ENCODE data around the gene ARHGEF16.

Gene ARHGEF16

GRCh38 chr1:3442331-3442730 is 12.1 kb upstream of the ARHGEF16 start:
- DNase-seq (ENCODE audit: low read depth) = no peak
- no peak overlapping the region for H3K4me3 ChIP-seq (ENCODE audit: low read depth, low read length)
- no peak for TF ChIP-seq CTCF (conservative IDR thresholded peaks at IDR 0.05; ENCODE audit: low read depth, low read length)

- H3K4me3 ChIP-seq (ENCODE audit: low read depth, low read length) = no peak overlapping the region
- TF ChIP-seq CTCF (conservative IDR thresholded peaks at IDR 0.05; ENCODE audit: low read depth, low read length) = no peak
- DNase-seq (ENCODE audit: low read depth) = no peak
Observed at GRCh38 chr1:3442901-3443300, 11.6 kb upstream of the ARHGEF16 start.

GRCh38 chr1:3443807-3444206 is 10.7 kb upstream of the ARHGEF16 start:
- no peak for DNase-seq (ENCODE audit: low read depth)
- H3K4me3 ChIP-seq (ENCODE audit: low read depth, low read length) = no peak overlapping the region
- no peak for TF ChIP-seq CTCF (conservative IDR thresholded peaks at IDR 0.05; ENCODE audit: low read depth, low read length)

- H3K4me3 ChIP-seq (ENCODE audit: low read depth, low read length) = no peak overlapping the region
- no peak for DNase-seq (ENCODE audit: low read depth)
- no peak for TF ChIP-seq CTCF (conservative IDR thresholded peaks at IDR 0.05; ENCODE audit: low read depth, low read length)
Observed at GRCh38 chr1:3444298-3444697, 10.2 kb upstream of the ARHGEF16 start.

GRCh38 chr1:3444736-3445135 is 9.7 kb upstream of the ARHGEF16 start:
- no peak for DNase-seq (ENCODE audit: low read depth)
- TF ChIP-seq CTCF (conservative IDR thresholded peaks at IDR 0.05; ENCODE audit: low read depth, low read length) = no peak

GRCh38 chr1:3450202-3450863 is 4.1 kb upstream of the ARHGEF16 start:
- DNase-seq (ENCODE audit: low read depth) = no peak
- H3K4me3 ChIP-seq (ENCODE audit: low read depth, low read length) = no peak overlapping the region
- no peak for TF ChIP-seq CTCF (conservative IDR thresholded peaks at IDR 0.05; ENCODE audit: low read depth, low read length)

More at GRCh38 chr1:3444736-3445135, 9.7 kb upstream of the ARHGEF16 start:
- no peak overlapping the region for H3K4me3 ChIP-seq (ENCODE audit: low read depth, low read length)

- no peak overlapping the region for H3K4me3 ChIP-seq (ENCODE audit: low read depth, low read length)
- no peak for DNase-seq (ENCODE audit: low read depth)
- no peak for TF ChIP-seq CTCF (conservative IDR thresholded peaks at IDR 0.05; ENCODE audit: low read depth, low read length)
Observed at GRCh38 chr1:3450983-3451382, 3.5 kb upstream of the ARHGEF16 start.

Data from choroid plexus epithelial cell (primary cell).